Measurements from ENCODE around the gene FMN2.

DNA sequence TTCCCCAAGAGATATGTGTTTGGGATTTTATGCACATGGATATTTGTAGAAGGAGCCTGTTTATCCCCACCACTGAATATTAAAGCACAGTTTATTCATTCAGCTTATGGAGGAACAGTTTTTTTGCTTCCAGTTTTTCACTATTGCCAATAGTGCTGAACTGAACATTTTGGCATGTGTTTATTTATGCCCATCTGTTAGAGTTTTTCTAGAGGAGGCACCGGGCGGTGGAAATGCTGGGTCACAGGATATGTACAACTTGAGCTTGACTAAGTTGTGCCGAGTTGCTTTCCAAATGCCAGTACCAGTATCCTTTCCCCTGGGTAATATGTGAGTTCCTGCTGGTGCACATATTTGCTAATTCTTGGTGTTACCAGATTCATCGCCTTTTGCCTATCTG lies 409.0 kb downstream of the FMN2 start:
- TF ChIP-seq, protein P1, sequence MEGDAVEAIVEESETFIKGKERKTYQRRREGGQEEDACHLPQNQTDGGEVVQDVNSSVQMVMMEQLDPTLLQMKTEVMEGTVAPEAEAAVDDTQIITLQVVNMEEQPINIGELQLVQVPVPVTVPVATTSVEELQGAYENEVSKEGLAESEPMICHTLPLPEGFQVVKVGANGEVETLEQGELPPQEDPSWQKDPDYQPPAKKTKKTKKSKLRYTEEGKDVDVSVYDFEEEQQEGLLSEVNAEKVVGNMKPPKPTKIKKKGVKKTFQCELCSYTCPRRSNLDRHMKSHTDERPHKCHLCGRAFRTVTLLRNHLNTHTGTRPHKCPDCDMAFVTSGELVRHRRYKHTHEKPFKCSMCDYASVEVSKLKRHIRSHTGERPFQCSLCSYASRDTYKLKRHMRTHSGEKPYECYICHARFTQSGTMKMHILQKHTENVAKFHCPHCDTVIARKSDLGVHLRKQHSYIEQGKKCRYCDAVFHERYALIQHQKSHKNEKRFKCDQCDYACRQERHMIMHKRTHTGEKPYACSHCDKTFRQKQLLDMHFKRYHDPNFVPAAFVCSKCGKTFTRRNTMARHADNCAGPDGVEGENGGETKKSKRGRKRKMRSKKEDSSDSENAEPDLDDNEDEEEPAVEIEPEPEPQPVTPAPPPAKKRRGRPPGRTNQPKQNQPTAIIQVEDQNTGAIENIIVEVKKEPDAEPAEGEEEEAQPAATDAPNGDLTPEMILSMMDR (IDR thresholded peaks at IDR 0.05) = no peak
- no peak for TF ChIP-seq POLR2A (IDR thresholded peaks at IDR 0.05)

Data from body of pancreas (tissue), 4 donors.